HFFc6 (cell line): ENCODE measurements around the gene ME1. TPM values are rescaled to one million over a fixed set of nuclear protein-coding genes. Genes with fewer than 3 reads are reported as not detected.

Experiments
- DNase-seq: peaks from one replicate; pipeline ENCODE4 v3.0.0-alpha.2; 2018
- H3K27ac Mint-ChIP-seq: 2 replicates; pipeline ENCODE4 v1.8.0; 2020; ENCODE audit warnings: mild to moderate bottlenecking, mixed read lengths
- H3K27me3 Mint-ChIP-seq: 2 replicates; pipeline ENCODE4 v1.8.0; 2021; ENCODE audit warnings: mild to moderate bottlenecking, moderate library complexity, mixed read lengths; ENCODE audit not compliant: insufficient read depth
- H3K36me3 Mint-ChIP-seq: 2 replicates; pipeline ENCODE4 v1.8.0; 2021; ENCODE audit warnings: low read depth, mixed read lengths
- H3K4me1 Mint-ChIP-seq: 2 replicates; pipeline ENCODE4 v1.8.0; 2020; ENCODE audit warnings: low read depth, mixed read lengths
- H3K4me3 Mint-ChIP-seq: 2 replicates; pipeline ENCODE4 v1.8.0; 2020; ENCODE audit warnings: mild to moderate bottlenecking, moderate library complexity, mixed read lengths
- H3K9me3 Mint-ChIP-seq: 2 replicates; pipeline ENCODE4 v1.8.0; 2020; ENCODE audit warnings: mild to moderate bottlenecking, mixed read lengths
- total RNA-seq, 6 experiments: library from RNA; stranded (reverse); fragmentation: NEBNext Ultra II Directional; extraction: Animal tissue kit (Norgen Biotek cat#: 25700); gene quantifications; 2 replicates in 1 of 6; 3 replicates in 5 of 6; pipeline ENCODE4 v1.2.3, GENCODE V29; 2021
- TF ChIP-seq, protein P1 (sequence below): fragments of 200-600 bp; sonication (generic); IDR thresholded peaks from 2 replicates; pipeline ENCODE4 v1.5.0; 2021; ENCODE audit warnings: antibody characterized with exemption, mild to moderate bottlenecking

ME1 gene
- total RNA-seq, 6 experiments from 2014 or later: 24.2 to 37.1 (median 32.6) TPM

DNA sequence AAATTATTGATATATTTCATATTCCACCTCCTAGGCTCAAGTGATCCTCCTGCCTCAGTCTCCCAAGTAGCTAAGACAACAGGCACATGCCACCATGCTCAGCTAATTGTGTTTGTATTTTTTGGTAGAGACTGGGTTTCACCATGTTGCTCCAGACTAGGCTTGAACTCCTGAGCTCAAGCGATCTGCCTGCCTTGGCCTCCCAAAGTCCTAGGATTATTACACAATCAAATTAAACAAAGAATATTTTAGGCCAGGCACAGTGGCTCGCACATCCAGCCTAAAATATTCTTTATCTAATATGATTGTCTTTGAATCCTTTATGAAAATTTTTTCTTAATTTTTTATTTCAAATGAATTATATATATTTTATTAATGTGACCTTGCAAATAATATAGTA, 17.8 kb downstream of the ME1 start:
- Mint-ChIP-seq H3K27ac (no peak overlapping the region), H3K27me3 (no peaks in the 10 kb centered on the region), H3K4me3 (no peak overlapping the region), H3K36me3 (peaks cover 7% of the 10 kb centered on the region), H3K9me3 (no peaks in the 10 kb centered on the region), H3K4me1 (peaks cover 2% of the 10 kb centered on the region; the same call in 1 of the 2 replicates)
- no peak for DNase-seq
- TF ChIP-seq, protein P1, sequence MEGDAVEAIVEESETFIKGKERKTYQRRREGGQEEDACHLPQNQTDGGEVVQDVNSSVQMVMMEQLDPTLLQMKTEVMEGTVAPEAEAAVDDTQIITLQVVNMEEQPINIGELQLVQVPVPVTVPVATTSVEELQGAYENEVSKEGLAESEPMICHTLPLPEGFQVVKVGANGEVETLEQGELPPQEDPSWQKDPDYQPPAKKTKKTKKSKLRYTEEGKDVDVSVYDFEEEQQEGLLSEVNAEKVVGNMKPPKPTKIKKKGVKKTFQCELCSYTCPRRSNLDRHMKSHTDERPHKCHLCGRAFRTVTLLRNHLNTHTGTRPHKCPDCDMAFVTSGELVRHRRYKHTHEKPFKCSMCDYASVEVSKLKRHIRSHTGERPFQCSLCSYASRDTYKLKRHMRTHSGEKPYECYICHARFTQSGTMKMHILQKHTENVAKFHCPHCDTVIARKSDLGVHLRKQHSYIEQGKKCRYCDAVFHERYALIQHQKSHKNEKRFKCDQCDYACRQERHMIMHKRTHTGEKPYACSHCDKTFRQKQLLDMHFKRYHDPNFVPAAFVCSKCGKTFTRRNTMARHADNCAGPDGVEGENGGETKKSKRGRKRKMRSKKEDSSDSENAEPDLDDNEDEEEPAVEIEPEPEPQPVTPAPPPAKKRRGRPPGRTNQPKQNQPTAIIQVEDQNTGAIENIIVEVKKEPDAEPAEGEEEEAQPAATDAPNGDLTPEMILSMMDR: no peak

- Mint-ChIP-seq H3K27ac (no peak overlapping the region), H3K27me3 (no peaks in the 10 kb centered on the region), H3K9me3 (no peaks in the 10 kb centered on the region), H3K4me3 (no peak overlapping the region), H3K4me1 (no peaks in the 10 kb centered on the region), H3K36me3 (peaks cover 11% of the 10 kb centered on the region)
- TF ChIP-seq, protein P1: no peak
- no peak for DNase-seq
Observed at GRCh38 chr6:83411731-83412130, 19.1 kb downstream of the ME1 start.

DNA sequence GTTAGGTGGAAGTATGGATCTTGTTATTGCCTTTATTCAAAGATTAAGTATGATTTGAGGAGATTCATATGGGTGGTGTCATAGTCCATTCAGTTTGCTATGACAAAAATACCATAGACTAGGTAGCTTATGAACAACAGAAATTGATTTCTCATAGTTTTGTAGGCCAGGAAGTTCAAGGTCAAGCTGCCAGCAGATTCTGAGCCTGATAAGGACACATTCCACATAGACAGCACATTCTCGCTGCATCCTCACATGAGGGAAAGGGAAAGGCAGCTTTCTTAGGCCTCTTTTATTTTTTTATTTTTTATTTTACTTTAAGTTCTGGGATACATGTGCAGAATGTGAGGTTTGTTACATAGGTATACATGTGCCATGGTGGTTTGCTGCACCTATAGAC, 27.7 kb downstream of the ME1 start:
- Mint-ChIP-seq H3K27me3 (no peaks in the 10 kb centered on the region), H3K36me3 (peaks cover 39% of the 10 kb centered on the region), H3K4me3 (no peak overlapping the region), H3K9me3 (no peaks in the 10 kb centered on the region), H3K4me1 (peaks cover 21% of the 10 kb centered on the region), H3K27ac (no peak overlapping the region)
- TF ChIP-seq, protein P1: no peak
- no peak for DNase-seq

GRCh38 chr6:83389606-83390005, 41.2 kb downstream of the ME1 start:
- TF ChIP-seq, protein P1: no peak
- no peak for DNase-seq
- H3K9me3 Mint-ChIP-seq: no peaks in the 10 kb centered on the region
- no peaks in the 10 kb centered on the region for H3K27me3 Mint-ChIP-seq
- H3K4me1 Mint-ChIP-seq: no peaks in the 10 kb centered on the region; the same call in 1 of the 2 replicates
- H3K36me3 Mint-ChIP-seq: peaks cover 14% of the 10 kb centered on the region
- H3K4me3 Mint-ChIP-seq: no peak overlapping the region
- H3K27ac Mint-ChIP-seq: no peak overlapping the region

DNA sequence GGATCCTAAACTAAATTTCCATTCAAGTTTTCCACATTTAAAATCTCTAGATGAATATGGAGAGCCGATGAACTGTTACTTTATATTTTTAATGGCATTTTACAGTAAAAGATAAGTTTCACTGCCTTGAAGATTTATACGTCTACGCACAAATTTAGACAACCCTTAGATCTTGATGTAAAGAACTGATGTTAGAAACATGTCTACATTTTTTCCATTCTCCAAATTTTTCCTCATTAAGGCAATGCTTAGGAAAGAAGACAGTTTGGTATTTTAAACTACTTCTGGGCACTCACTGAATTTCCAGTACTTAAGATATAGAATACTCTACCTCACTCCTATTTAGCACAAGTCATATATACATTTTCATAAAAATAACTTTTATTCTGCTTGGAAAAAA, 45.4 kb downstream of the ME1 start:
- H3K27me3 Mint-ChIP-seq: no peaks in the 10 kb centered on the region
- no peak overlapping the region for H3K27ac Mint-ChIP-seq
- H3K4me1 Mint-ChIP-seq: no peaks in the 10 kb centered on the region; the same call in 1 of the 2 replicates
- TF ChIP-seq, protein P1: no peak
- DNase-seq: no peak
- H3K36me3 Mint-ChIP-seq: no peaks in the 10 kb centered on the region
- no peaks in the 10 kb centered on the region for H3K9me3 Mint-ChIP-seq
- H3K4me3 Mint-ChIP-seq: no peak overlapping the region

DNA sequence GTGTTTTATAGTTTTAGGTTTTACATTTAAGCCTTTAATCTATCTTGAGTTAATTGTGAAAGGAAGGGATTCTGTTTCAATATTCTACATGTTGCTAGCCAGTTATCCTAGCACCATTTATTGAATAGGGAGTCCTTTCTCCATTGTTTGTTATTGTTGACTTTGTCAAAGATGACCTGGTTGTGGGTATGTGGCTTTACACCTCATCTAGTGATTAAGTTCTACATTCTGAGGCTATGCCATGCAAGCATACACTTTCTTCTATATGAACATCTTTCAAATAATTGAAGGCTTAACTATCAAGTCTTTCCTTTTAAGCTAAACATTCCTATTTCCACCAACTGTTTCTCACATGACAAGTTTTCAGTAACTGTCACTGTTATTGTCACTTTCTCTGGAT, 46.1 kb downstream of the ME1 start:
- no peaks in the 10 kb centered on the region for H3K36me3 Mint-ChIP-seq
- H3K4me3 Mint-ChIP-seq: no peak overlapping the region
- TF ChIP-seq, protein P1: no peak
- no peaks in the 10 kb centered on the region for H3K9me3 Mint-ChIP-seq
- H3K27ac Mint-ChIP-seq: no peak overlapping the region
- H3K4me1 Mint-ChIP-seq: no peaks in the 10 kb centered on the region; the same call in 1 of the 2 replicates
- no peaks in the 10 kb centered on the region for H3K27me3 Mint-ChIP-seq
- no peak for DNase-seq
